OCI-LY1 (cell line): ENCODE data around the gene CA5A.

Source experiments
- H2AFZ ChIP-seq: fragments of 200-600 bp; sonication (generic), shearing (Covaris generic); 2 replicates; pipeline ENCODE4 v1.6.0; 2014; ENCODE audit warnings: antibody characterized with exemption, mild to moderate bottlenecking, low read length
- H3F3A ChIP-seq: fragments of 200-600 bp; sonication (generic), shearing (Covaris generic); 2 replicates; pipeline ENCODE4 v1.6.0; 2014; ENCODE audit warnings: mild to moderate bottlenecking, antibody characterized with exemption, low read length, moderate library complexity; ENCODE audit not compliant: insufficient read depth
- H3K27ac ChIP-seq: fragments of 200-600 bp; sonication (generic); 2 replicates; pipeline ENCODE4 v1.5.1; 2014; ENCODE audit warnings: low read length, mixed run types, mild to moderate bottlenecking, low read depth; ENCODE audit not compliant: poor library complexity, severe bottlenecking
- H3K27me3 ChIP-seq: fragments of 200-600 bp; sonication (generic); 2 replicates; pipeline ENCODE4 v1.6.0; 2014; ENCODE audit warnings: antibody characterized with exemption, mild to moderate bottlenecking, low read length, moderate library complexity; ENCODE audit not compliant: insufficient read depth
- H3K36me3 ChIP-seq: fragments of 200-600 bp; sonication (generic); 2 replicates; pipeline ENCODE4 v1.6.1; 2014; ENCODE audit warnings: mild to moderate bottlenecking, antibody characterized with exemption, low read length, moderate library complexity, mixed read lengths; ENCODE audit not compliant: insufficient read depth
- H3K4me1 ChIP-seq: fragments of 200-600 bp; sonication (generic); 2 replicates; pipeline ENCODE4 v1.5.1; 2014; ENCODE audit warnings: mild to moderate bottlenecking, low read length, moderate library complexity; ENCODE audit not compliant: insufficient read depth, severe bottlenecking
- H3K4me2 ChIP-seq: fragments of 200-600 bp; sonication (generic), shearing (Covaris generic); 2 replicates; pipeline ENCODE4 v1.6.1; 2014; ENCODE audit warnings: low read length
- H3K4me3 ChIP-seq: fragments of 200-600 bp; sonication (generic); 2 replicates; pipeline ENCODE4 v1.5.1; 2014; ENCODE audit warnings: low read length, low read depth, mild to moderate bottlenecking, mixed read lengths; ENCODE audit not compliant: poor library complexity, severe bottlenecking
- H3K79me2 ChIP-seq: fragments of 200-600 bp; shearing (Covaris generic); 2 replicates; pipeline ENCODE4 v1.6.1; 2016; ENCODE audit warnings: mixed run types, low read length, mixed read lengths; ENCODE audit not compliant: insufficient read depth
- H3K9ac ChIP-seq: fragments of 200-600 bp; sonication (generic), shearing (Covaris generic); 2 replicates; pipeline ENCODE4 v1.6.1; 2014; ENCODE audit warnings: mild to moderate bottlenecking, low read length, mixed read lengths
- H3K9me2 ChIP-seq: fragments of 200-600 bp; sonication (generic), shearing (Covaris generic); 2 replicates; pipeline ENCODE4 v1.6.1; 2014; ENCODE audit warnings: low read depth, mild to moderate bottlenecking, low read length, mixed read lengths
- H3K9me3 ChIP-seq: fragments of 200-600 bp; shearing (Covaris generic); 2 replicates; pipeline ENCODE4 v1.6.1; 2014; ENCODE audit warnings: low read length, mixed read lengths
- H4K20me1 ChIP-seq: fragments of 200-600 bp; sonication (generic), shearing (Covaris generic); 2 replicates; pipeline ENCODE4 v1.6.0; 2016; ENCODE audit warnings: mild to moderate bottlenecking, low read length; ENCODE audit not compliant: insufficient read depth
- EZH2 ChIP-seq: fragments of 200-600 bp; sonication (generic), shearing (Covaris generic); IDR thresholded peaks from 2 replicates; pipeline ENCODE4 v1.8.0; 2017; ENCODE audit warnings: borderline replicate concordance, mixed run types, mild to moderate bottlenecking, antibody characterized with exemption, low read length, moderate library complexity, mixed read lengths
- TF ChIP-seq, protein P1 (sequence below): fragments of 200-600 bp; sonication (generic), shearing (Covaris generic); IDR thresholded peaks from 2 replicates; pipeline ENCODE4 v1.5.1; 2017; ENCODE audit warnings: mild to moderate bottlenecking, antibody characterized with exemption, low read length, moderate library complexity, mixed read lengths

The CA5A gene

DNA sequence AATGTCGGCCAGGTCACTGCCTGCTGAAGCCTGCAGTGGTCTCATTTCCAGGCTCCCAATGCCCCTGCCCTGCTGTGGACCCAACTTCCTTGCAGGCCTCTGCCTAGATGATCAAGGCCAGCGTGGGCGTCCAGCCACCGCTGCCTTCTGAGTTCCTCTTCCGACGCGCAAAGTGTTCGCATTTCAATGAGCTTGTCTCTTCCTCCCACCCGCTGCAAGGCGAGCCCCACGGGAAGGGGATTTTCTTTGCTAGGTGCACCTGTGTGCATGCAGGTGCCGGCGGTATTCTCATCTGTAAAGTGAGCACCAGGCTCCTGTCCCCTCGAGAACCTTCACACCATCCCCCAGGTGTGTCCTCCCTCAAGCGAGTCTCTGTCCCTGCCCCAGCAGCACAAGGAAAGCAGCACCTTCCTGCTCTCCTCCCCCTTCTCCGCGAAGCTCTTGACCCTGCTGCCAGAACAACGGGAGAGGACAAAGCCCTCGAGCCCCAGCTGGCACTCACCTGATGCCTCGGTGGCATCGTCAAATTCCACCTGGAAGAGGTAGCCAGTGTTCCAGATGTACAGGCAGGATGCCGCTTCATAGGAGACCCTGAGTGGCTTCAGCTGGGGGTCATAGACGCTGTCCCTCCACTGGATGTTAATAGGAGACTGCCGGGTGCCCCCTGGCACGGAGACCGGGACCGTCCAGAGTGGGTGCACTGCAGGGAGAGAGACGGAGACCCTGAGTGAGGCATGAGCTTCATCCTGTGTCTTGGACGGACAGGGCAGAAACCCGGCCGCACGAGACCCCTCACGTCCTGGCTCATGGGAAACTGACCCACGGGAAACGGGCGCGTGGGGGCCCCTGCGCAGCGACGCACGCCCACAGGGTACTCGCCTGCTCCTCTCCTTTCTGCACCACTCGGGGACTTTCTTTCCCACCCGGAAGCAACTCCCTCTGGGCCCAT is 9.8 kb downstream of the CA5A start:
- Histone ChIP-seq H3K4me2 (no peak overlapping the region), H2AFZ (no peak overlapping the region), H4K20me1 (no peaks in the 10 kb centered on the region), H3K9ac (no peak overlapping the region), H3K27me3 (peaks cover 12% of the 10 kb centered on the region; the same call in 1 of the 2 replicates), H3K9me3 (no peaks in the 10 kb centered on the region), H3K27ac (no peak overlapping the region), H3K79me2 (no peaks in the 10 kb centered on the region), H3K36me3 (no peaks in the 10 kb centered on the region), H3F3A (no peaks in the 10 kb centered on the region), H3K9me2 (no peaks in the 10 kb centered on the region), H3K4me3 (no peak overlapping the region), H3K4me1 (peaks cover 6% of the 10 kb centered on the region)
- TF ChIP-seq, protein P1, sequence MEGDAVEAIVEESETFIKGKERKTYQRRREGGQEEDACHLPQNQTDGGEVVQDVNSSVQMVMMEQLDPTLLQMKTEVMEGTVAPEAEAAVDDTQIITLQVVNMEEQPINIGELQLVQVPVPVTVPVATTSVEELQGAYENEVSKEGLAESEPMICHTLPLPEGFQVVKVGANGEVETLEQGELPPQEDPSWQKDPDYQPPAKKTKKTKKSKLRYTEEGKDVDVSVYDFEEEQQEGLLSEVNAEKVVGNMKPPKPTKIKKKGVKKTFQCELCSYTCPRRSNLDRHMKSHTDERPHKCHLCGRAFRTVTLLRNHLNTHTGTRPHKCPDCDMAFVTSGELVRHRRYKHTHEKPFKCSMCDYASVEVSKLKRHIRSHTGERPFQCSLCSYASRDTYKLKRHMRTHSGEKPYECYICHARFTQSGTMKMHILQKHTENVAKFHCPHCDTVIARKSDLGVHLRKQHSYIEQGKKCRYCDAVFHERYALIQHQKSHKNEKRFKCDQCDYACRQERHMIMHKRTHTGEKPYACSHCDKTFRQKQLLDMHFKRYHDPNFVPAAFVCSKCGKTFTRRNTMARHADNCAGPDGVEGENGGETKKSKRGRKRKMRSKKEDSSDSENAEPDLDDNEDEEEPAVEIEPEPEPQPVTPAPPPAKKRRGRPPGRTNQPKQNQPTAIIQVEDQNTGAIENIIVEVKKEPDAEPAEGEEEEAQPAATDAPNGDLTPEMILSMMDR: no peak
- TF ChIP-seq EZH2: no peak

DNA sequence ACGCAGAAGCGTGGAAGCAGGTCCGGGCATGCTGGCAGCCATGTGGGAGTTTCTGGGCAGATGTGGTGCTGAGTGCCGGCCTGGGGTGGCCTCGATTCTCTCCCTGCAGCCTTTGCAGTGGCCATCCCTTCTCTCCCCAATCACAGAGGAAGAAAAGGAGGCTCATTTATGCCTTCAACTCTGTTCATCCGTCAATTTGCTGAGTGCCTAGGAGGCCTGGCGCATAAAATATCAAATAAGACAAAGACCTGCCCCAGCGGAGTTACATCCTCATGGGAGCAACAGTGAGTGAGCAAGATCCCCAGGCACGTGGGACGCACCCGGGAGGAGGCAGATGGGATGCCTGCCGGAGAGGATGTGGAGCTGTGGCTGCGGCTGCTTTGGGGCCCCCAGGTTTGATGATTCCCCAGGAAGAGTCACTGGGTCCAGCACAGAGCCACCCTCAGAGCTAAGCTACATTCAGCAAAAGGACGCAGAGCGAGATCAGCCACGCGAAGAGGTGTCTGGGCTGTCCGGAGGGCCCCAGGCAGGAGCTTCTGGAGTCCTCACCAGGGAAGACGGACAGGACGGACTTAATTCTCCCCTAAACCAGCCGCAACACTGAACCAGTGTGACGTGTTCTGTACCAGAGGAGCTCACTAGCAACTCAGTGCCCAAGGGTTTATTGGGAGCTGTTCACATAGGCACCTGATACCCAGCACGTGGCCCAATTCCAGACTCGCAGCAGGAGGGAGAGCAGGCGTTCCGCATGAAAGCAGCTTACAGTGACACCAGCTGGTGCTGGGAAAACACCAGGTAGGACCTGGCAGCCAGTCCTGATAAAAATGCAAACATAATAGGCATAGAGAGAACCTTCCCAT is 11.3 kb downstream of the CA5A start:
- H3F3A ChIP-seq: no peaks in the 10 kb centered on the region
- H3K27ac ChIP-seq: no peak overlapping the region
- no peak overlapping the region for H3K4me2 ChIP-seq
- H3K9ac ChIP-seq: no peak overlapping the region
- H3K36me3 ChIP-seq: no peaks in the 10 kb centered on the region
- no peaks in the 10 kb centered on the region for H3K9me3 ChIP-seq
- no peaks in the 10 kb centered on the region for H3K79me2 ChIP-seq
- H3K4me3 ChIP-seq: no peak overlapping the region
- TF ChIP-seq EZH2: no peak
- TF ChIP-seq, protein P1: no peak
- H3K27me3 ChIP-seq: peaks cover 8% of the 10 kb centered on the region; the same call in 1 of the 2 replicates
- no peak overlapping the region for H2AFZ ChIP-seq
- peaks cover 6% of the 10 kb centered on the region for H3K4me1 ChIP-seq
- H4K20me1 ChIP-seq: no peaks in the 10 kb centered on the region
- H3K9me2 ChIP-seq: no peaks in the 10 kb centered on the region

DNA sequence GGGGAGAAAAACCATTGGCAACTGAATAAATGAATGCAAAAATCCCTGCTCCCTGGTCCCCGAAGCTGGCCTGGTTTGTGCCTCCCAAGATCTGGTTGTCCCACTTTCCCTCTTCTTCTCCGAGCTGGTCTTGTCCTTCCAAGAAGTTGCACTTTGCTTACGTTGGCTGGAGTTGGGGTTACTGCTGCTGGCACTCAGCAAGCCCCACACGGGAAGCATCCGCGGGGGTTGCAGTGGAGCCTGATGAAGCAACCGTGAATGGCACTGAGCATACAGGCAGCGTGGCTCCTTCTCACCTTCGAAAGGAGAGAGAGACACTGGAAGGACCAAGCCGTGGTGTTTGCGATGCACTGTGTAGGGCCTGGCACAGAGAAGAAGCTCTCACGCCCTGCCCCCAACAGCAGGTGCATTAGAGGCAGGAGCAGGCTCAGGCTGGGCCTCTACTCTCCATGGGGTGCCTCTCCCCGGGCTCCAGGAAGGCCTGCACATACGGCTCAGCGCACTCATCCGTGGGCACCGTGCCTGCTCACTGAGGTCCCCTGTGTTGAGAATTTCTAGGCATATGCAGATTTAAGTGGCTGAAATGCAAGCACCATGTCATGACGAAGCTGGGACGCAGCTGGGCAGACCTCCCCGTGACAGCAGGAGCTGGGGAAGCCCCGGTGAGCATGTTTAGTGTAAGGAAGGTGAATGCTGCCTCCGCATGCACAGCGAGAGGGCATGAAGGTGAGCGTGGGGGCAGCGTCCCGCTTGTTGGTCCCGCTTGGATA is 12.1 kb downstream of the CA5A start:
- H3K9ac ChIP-seq: no peak overlapping the region
- H3K36me3 ChIP-seq: no peaks in the 10 kb centered on the region
- H2AFZ ChIP-seq: no peak overlapping the region
- H3K4me3 ChIP-seq: no peak overlapping the region
- H4K20me1 ChIP-seq: no peaks in the 10 kb centered on the region
- H3K4me1 ChIP-seq: peaks cover 6% of the 10 kb centered on the region
- TF ChIP-seq EZH2: no peak
- TF ChIP-seq, protein P1: no peak
- no peaks in the 10 kb centered on the region for H3F3A ChIP-seq
- H3K79me2 ChIP-seq: no peaks in the 10 kb centered on the region
- H3K4me2 ChIP-seq: no peak overlapping the region
- H3K27me3 ChIP-seq: peaks cover 8% of the 10 kb centered on the region; the same call in 1 of the 2 replicates
- H3K27ac ChIP-seq: no peak overlapping the region
- no peaks in the 10 kb centered on the region for H3K9me3 ChIP-seq
- H3K9me2 ChIP-seq: no peaks in the 10 kb centered on the region
